ENCODE measurements around the gene SOWAHC. TPM values are rescaled to one million over a fixed set of nuclear protein-coding genes. Genes with fewer than 3 reads are reported as not detected.

Gene SOWAHC
- polyA plus RNA-seq, 1 of the 3 experiments (the other 2 are of a cell fraction) = 2.9 TPM

GRCh38 chr2:109660046-109660860 is 46.1 kb downstream of the SOWAHC start:
- no peak overlapping the region for H3K9ac ChIP-seq
- 96% methylated on average over 3 of the region's 3 CpGs for WGBS (ENCODE audit: low lambda C conversion rate)
- H3K27ac ChIP-seq (ENCODE audit: low read depth in 2 of 2, low read length in 1 of 2) = no peak overlapping the region
- H3K4me2 ChIP-seq = no peak overlapping the region
- no peaks in the 10 kb centered on the region for H3F3A ChIP-seq (replicated peaks; ENCODE audit: insufficient read depth)
- TF ChIP-seq NFIC (IDR thresholded peaks at IDR 0.05; ENCODE audit: borderline replicate concordance) (no peak), TEAD4 (IDR thresholded peaks at IDR 0.05; ENCODE audit: borderline replicate concordance, insufficient read depth) (no peak), ELF1 (IDR thresholded peaks at IDR 0.05) (no peak), EP300 (IDR thresholded peaks at IDR 0.05; ENCODE audit: borderline replicate concordance in 1 of 2, low read depth in 1 of 2, low read length in 1 of 2) (no peak), RXRA (IDR thresholded peaks at IDR 0.05; ENCODE audit: borderline replicate concordance, low read depth) (no peak), TAF1 (IDR thresholded peaks at IDR 0.05; ENCODE audit: borderline replicate concordance, low read depth, low read length) (no peak), USF1 (IDR thresholded peaks at IDR 0.05; ENCODE audit: borderline replicate concordance, low read depth) (no peak), FOXJ3 (CRISPR knock-in tag; IDR thresholded peaks at IDR 0.05) (no peak), NRF1 (IDR thresholded peaks at IDR 0.05; ENCODE audit: low read depth, low read length) (no peak), MEF2A (IDR thresholded peaks at IDR 0.05; ENCODE audit: borderline replicate concordance, low read depth) (no peak), CTCF (IDR thresholded peaks at IDR 0.05) (no peak), REST (IDR thresholded peaks at IDR 0.05; ENCODE audit: low read depth, low read length) (no peak), IRF3 (IDR thresholded peaks at IDR 0.05; ENCODE audit: low read depth, low read length) (no peak), RFX5 (IDR thresholded peaks at IDR 0.05; ENCODE audit: low read length) (no peak), ZBTB33 (IDR thresholded peaks at IDR 0.05; ENCODE audit: borderline replicate concordance, low read depth) (no peak), PBX3 (IDR thresholded peaks at IDR 0.05) (no peak), GATA2 (CRISPR knock-in tag; IDR thresholded peaks at IDR 0.05) (no peak), RCOR1 (IDR thresholded peaks at IDR 0.05; ENCODE audit: low read length) (no peak), MAX (IDR thresholded peaks at IDR 0.05; ENCODE audit: low read depth) (no peak), FOSL2 (IDR thresholded peaks at IDR 0.05; ENCODE audit: borderline replicate concordance, low read depth) (no peak)
- H3K4me3 ChIP-seq (ENCODE audit: low read depth in 2 of 2, low read length in 1 of 2) = no peak overlapping the region
- no peak for DNase-seq
- no peaks in the 10 kb centered on the region for H3K9me3 ChIP-seq
- no peaks in the 10 kb centered on the region for H4K20me1 ChIP-seq (ENCODE audit: insufficient read depth)
- POLR2A ChIA-PET = no interaction called here
- H3K4me1 ChIP-seq (ENCODE audit: control insufficient read depth in 1 of 2, insufficient read depth in 2 of 2, low read depth in 1 of 2, low read length in 1 of 2) = peaks cover 0 to 6% of the 10 kb centered on the region in 2 experiments; a peak in 2 of 4 replicates
- CTCF ChIA-PET = interaction anchor here (1.5 to 3.1 kb wide), 2 partner anchors 76 to 114 kb away, joined by 4 to 15 read pairs; no protein-coding TSS in a partner anchor
- no peak overlapping the region for H2AFZ ChIP-seq (ENCODE audit: low read depth)
- no peaks in the 10 kb centered on the region for H3K27me3 ChIP-seq (ENCODE audit: insufficient read depth)
- no peaks in the 10 kb centered on the region for H3K36me3 ChIP-seq (replicated peaks in 1 of 2; ENCODE audit: control insufficient read depth in 1 of 2, insufficient read depth in 2 of 2, low read length in 1 of 2)
- H3K79me2 ChIP-seq (ENCODE audit: insufficient read depth) = no peaks in the 10 kb centered on the region
- H3K9me2 ChIP-seq = no peaks in the 10 kb centered on the region
